Gastroesophageal sphincter (tissue), 3 donors: ENCODE results near the gene SYNE4.

Source experiments
- EP300 ChIP-seq: sonication (generic); formaldehyde crosslinking; IDR thresholded peaks from one replicate; pipeline ENCODE4 v1.6.1; 2017; ENCODE audit warnings: antibody characterized with exemption, mild to moderate bottlenecking
- POLR2A ChIP-seq, 2 donors: fragments of 450-650 bp; IDR thresholded peaks; one replicate each; pipeline ENCODE4 v1.6.1; 2017; ENCODE audit warnings: antibody characterized with exemption in 2 of 2, mild to moderate bottlenecking in 2 of 2, moderate library complexity in 1 of 2
- TF ChIP-seq, protein P1 (sequence below), 4 experiments: fragments of 200-600 bp in 2 of 4; fragments of 450-650 bp in 2 of 4; sonication (generic) in 1 of 4; IDR thresholded peaks; one replicate each; pipeline ENCODE4 v1.5.1; 2017 to 2019; ENCODE audit warnings: antibody characterized with exemption in 4 of 4, mild to moderate bottlenecking in 2 of 4, moderate library complexity in 2 of 4

DNA sequence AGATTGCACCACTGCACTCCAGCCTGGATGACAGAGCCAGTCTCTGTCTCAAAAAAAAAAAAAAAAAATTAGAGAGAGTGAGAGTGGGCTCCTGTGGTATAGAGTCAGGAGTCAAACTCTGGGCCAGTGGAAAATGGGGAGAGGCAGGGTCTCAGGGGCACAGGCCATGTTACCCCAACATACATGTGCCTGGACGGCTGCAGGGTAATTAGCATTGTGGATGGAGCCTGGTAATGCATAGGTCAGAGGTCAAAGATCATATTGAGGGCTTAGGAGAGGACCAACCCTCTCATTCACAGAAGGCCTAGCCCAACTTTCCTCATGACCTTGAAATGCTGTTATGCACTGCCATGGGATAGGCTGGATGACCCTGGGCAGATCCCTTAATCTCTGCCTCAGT, 16.9 kb upstream of the SYNE4 start:
- TF ChIP-seq, protein P1, sequence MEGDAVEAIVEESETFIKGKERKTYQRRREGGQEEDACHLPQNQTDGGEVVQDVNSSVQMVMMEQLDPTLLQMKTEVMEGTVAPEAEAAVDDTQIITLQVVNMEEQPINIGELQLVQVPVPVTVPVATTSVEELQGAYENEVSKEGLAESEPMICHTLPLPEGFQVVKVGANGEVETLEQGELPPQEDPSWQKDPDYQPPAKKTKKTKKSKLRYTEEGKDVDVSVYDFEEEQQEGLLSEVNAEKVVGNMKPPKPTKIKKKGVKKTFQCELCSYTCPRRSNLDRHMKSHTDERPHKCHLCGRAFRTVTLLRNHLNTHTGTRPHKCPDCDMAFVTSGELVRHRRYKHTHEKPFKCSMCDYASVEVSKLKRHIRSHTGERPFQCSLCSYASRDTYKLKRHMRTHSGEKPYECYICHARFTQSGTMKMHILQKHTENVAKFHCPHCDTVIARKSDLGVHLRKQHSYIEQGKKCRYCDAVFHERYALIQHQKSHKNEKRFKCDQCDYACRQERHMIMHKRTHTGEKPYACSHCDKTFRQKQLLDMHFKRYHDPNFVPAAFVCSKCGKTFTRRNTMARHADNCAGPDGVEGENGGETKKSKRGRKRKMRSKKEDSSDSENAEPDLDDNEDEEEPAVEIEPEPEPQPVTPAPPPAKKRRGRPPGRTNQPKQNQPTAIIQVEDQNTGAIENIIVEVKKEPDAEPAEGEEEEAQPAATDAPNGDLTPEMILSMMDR (IDR thresholded peaks at IDR 0.05): no peak
- TF ChIP-seq POLR2A (IDR thresholded peaks at IDR 0.05) (no peak), EP300 (no peak)
